ENCODE results near the gene ESF1.
"Not testable (repeated sequence)": the region's sequence is repeated elsewhere in the genome, so short reads cannot be mapped to it uniquely, and the experiment has no call there.

Gene ESF1

DNA sequence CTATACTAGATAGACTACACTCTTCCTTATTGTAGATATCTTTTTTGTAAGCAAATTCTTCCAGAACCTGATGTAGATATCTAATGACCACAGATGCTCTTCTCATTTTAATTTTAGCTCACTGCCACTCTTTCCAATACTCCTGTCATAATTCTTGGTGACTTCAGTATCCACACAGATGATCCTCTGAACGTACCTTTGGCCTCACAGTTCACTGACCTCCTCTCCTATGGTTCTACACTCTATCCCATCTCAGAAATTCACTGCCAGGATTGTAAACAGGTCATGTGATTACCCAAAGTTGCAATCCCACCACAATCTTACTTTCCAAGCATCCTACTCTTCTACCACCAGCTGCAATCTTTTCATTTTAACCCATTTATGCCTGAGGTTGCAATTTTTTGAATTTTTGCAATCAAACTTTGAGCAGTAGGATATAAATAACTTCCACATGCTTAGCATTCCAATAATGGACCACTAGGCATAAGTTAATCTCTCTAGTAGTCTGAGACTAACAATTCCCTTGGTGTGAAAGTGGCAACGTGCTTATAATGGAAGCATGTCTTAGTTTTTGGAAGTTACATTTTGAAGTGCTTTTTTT is 31.2 kb downstream of the ESF1 start:
- FAIRE-seq (no peak), DNase-seq (ENCODE audit: insufficient read length, low spot score) (no peak)
- TF ChIP-seq POLR2A (IDR thresholded peaks at IDR 0.05; ENCODE audit: low read depth, low read length) (no peak), TAF1 (IDR thresholded peaks at IDR 0.05; ENCODE audit: low read depth, low read length) (no peak), PAX5 (IDR thresholded peaks at IDR 0.05; ENCODE audit: insufficient read depth, low read length, severe bottlenecking) (no peak), POLR2AphosphoS5 (IDR thresholded peaks at IDR 0.05; ENCODE audit: low read depth, low read length) (no peak), SPI1 (IDR thresholded peaks at IDR 0.05; ENCODE audit: low read depth, low read length) (no peak), POU2F2 (IDR thresholded peaks at IDR 0.05; ENCODE audit: low read depth, low read length) (no peak)

GRCh38 chr20:13749811-13750210 is 34.9 kb downstream of the ESF1 start:
- FAIRE-seq (no peak), DNase-seq (ENCODE audit: insufficient read length, low spot score) (no peak)
- TF ChIP-seq POLR2AphosphoS5 (IDR thresholded peaks at IDR 0.05; ENCODE audit: low read depth, low read length) = no peak
- no peak for TF ChIP-seq SPI1 (IDR thresholded peaks at IDR 0.05; ENCODE audit: low read depth, low read length)
- no peak for TF ChIP-seq TAF1 (IDR thresholded peaks at IDR 0.05; ENCODE audit: low read depth, low read length)
- no peak for TF ChIP-seq POLR2A (IDR thresholded peaks at IDR 0.05; ENCODE audit: low read depth, low read length)
- no peak for TF ChIP-seq PAX5 (IDR thresholded peaks at IDR 0.05; ENCODE audit: insufficient read depth, low read length, severe bottlenecking)
- no peak for TF ChIP-seq POU2F2 (IDR thresholded peaks at IDR 0.05; ENCODE audit: low read depth, low read length)

GRCh38 chr20:13745784-13746183 is 38.9 kb downstream of the ESF1 start:
- no peak for FAIRE-seq
- TF ChIP-seq POU2F2 (IDR thresholded peaks at IDR 0.05; ENCODE audit: low read depth, low read length) = no peak
- no peak for TF ChIP-seq SPI1 (IDR thresholded peaks at IDR 0.05; ENCODE audit: low read depth, low read length)
- no peak for TF ChIP-seq POLR2AphosphoS5 (IDR thresholded peaks at IDR 0.05; ENCODE audit: low read depth, low read length)
- no peak for TF ChIP-seq POLR2A (IDR thresholded peaks at IDR 0.05; ENCODE audit: low read depth, low read length)
- no peak for TF ChIP-seq TAF1 (IDR thresholded peaks at IDR 0.05; ENCODE audit: low read depth, low read length)
- no peak for TF ChIP-seq PAX5 (IDR thresholded peaks at IDR 0.05; ENCODE audit: insufficient read depth, low read length, severe bottlenecking)
- DNase-seq (ENCODE audit: insufficient read length, low spot score) = no peak

DNA sequence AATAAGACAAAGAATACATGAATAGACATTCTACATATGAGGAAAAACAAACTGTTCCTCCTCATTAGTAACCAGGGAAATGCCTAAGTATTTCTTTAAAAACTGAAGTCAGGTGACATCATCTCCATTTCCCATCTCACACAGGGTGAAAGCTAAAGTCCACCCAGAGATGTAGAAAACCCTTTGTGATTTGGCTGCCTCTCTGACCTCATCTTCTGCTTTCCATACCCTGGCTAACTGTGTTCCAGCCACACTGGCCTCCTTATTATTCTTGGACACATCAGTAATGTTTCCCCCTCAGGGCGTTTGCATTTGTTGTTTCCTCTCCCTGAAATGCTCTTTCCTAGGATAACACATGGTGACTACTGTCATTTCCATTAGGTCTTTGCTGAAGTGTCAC is 40.4 kb downstream of the ESF1 start:
- FAIRE-seq = no peak

DNA sequence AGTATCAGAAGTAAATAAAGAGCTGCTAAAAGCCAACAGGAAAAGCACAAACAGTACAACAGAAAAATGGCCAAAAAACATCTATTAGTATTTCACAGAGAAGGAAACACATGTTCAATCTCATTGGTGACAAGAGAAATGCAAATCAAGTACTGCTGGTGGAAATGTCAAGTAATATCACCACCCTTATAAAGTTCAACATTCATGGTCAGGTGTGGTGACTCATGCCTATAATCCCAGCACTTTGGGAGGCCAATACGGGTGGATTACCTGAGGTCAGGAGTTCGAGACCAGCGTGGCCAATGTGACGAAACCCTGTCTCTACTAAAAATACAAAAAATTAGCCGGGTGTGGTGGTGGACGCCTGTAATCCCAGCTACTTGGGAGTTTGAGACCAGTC is 42.8 kb downstream of the ESF1 start:
- DNase-seq (ENCODE audit: insufficient read length, low spot score) = no peak
- TF ChIP-seq SPI1 (IDR thresholded peaks at IDR 0.05; ENCODE audit: low read depth, low read length) (no peak), PAX5 (IDR thresholded peaks at IDR 0.05; ENCODE audit: insufficient read depth, low read length, severe bottlenecking) (no peak), TAF1 (IDR thresholded peaks at IDR 0.05; ENCODE audit: low read depth, low read length) (no peak), POU2F2 (IDR thresholded peaks at IDR 0.05; ENCODE audit: low read depth, low read length) (no peak), POLR2AphosphoS5 (IDR thresholded peaks at IDR 0.05; ENCODE audit: low read depth, low read length) (no peak), POLR2A (IDR thresholded peaks at IDR 0.05; ENCODE audit: low read depth, low read length) (no peak)
- peak; percentile 38 for FAIRE-seq

More for the DNA sequence above, 40.4 kb downstream of the ESF1 start:
- DNase-seq (ENCODE audit: insufficient read length, low spot score) = no peak
- TF ChIP-seq PAX5 (IDR thresholded peaks at IDR 0.05; ENCODE audit: insufficient read depth, low read length, severe bottlenecking) (no peak), POLR2AphosphoS5 (IDR thresholded peaks at IDR 0.05; ENCODE audit: low read depth, low read length) (no peak), POLR2A (IDR thresholded peaks at IDR 0.05; ENCODE audit: low read depth, low read length) (no peak), TAF1 (IDR thresholded peaks at IDR 0.05; ENCODE audit: low read depth, low read length) (no peak), POU2F2 (IDR thresholded peaks at IDR 0.05; ENCODE audit: low read depth, low read length) (no peak)

DNA sequence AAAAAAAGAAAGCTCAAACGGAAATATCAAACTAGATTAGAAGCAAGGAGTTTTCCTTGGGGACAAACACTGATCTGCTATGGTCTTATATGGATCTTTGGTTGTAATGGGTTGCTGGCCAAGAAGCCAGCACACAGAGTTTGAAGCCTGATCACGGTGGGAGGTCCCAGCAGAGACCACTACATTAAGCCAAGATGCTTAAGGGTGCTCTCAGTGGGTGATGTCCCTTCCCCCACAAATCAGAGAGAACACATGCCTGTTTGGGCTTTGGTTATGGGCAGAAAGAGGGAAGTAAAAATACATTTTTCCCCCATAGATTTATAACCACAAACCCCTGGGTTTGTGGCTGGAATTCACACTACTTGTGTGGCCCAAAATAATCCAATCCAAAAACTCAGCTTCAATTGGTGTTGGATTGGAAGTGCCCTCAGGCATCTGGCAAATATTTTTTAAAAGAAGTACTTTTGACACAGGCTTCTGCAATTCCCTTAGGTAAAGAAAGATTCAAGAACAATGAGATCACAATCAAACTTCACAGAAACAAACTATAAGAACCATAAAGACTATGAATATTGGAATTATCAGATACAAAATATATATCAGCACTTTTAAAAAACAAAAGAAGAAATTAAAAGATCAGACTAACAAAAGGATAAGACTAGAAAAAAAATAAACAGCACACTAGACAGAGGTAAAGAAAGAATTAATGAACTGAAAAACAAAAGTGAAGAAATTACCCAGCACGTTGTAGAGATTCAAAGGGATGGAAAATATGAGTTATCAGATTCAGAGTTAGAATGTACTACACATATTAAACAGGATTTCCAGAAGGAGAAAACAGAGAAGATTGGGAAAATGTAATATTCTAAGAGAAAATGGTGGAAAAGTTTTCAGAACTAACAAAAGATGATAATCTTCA is 44.7 kb downstream of the ESF1 start:
- no peak for DNase-seq (ENCODE audit: insufficient read length, low spot score)
- TF ChIP-seq PAX5 (IDR thresholded peaks at IDR 0.05; ENCODE audit: insufficient read depth, low read length, severe bottlenecking) (no peak), POLR2A (IDR thresholded peaks at IDR 0.05; ENCODE audit: low read depth, low read length) (no peak), TAF1 (IDR thresholded peaks at IDR 0.05; ENCODE audit: low read depth, low read length) (no peak), SPI1 (IDR thresholded peaks at IDR 0.05; ENCODE audit: low read depth, low read length) (no peak), POLR2AphosphoS5 (IDR thresholded peaks at IDR 0.05; ENCODE audit: low read depth, low read length) (no peak)
- no peak for FAIRE-seq

DNA sequence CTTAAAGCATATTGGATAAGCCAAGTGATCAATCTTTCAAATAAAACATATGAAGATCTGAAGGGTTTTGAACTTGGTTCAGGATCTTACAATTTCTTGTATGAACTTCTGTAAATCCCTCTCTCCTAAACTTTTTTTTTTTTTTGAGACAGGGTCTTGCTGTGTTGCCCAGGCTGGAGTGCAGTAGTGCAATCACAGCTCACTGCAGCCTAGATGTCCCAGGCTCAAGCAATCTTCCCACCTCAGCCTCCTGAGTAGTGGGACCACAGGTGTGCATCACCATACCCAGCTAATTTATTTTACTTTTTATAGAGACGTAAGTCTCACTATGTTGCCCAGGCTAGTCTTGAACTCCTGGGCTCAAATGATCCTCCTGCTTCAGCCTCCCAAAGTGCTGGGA is 46.5 kb downstream of the ESF1 start:
- DNase-seq (ENCODE audit: insufficient read length, low spot score); FAIRE-seq: not testable (repeated sequence)

DNA sequence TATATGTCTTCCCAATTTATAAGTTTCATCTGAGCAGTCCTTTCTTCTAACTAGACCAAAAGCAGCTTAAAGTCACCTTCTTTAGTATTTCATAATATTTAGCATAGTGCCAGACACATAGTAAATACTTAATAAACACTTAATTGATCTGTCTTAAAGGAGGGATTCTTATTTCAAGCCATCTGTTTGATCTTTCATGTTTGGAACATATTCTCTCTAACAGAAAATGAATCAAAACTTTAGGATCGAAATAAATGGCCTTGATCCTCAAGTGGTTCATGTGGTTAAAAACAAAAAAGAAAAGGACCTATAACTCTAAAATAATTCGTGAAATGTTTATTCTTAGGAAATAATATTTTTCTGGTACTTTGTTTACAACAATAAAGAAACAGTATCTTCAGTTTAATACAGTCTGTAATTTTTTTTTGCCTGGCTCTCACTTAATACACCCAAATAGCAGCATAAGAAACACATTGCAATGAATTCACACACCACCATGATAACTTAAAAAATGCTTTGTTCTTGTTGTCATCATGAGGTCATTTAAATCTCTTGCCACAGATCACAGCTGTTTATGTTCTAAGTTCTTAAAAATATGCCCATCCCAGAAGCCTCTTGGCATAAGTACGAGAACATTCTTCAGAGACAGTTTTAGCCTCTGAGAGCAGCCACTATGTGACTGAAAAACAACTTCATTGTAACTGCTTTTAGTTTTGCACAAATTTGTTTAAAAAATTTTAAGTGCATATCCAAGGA is 48.1 kb downstream of the ESF1 start:
- FAIRE-seq (peak; percentile 20), DNase-seq (ENCODE audit: insufficient read length, low spot score) (no peak)
- TF ChIP-seq POLR2A (IDR thresholded peaks at IDR 0.05; ENCODE audit: low read depth, low read length) (no peak), POU2F2 (IDR thresholded peaks at IDR 0.05; ENCODE audit: low read depth, low read length) (no peak), PAX5 (IDR thresholded peaks at IDR 0.05; ENCODE audit: insufficient read depth, low read length, severe bottlenecking) (no peak), POLR2AphosphoS5 (IDR thresholded peaks at IDR 0.05; ENCODE audit: low read depth, low read length) (no peak), SPI1 (IDR thresholded peaks at IDR 0.05; ENCODE audit: low read depth, low read length) (no peak), TAF1 (IDR thresholded peaks at IDR 0.05; ENCODE audit: low read depth, low read length) (no peak)

- no peak for TF ChIP-seq POU2F2 (IDR thresholded peaks at IDR 0.05; ENCODE audit: low read depth, low read length)
- TF ChIP-seq TAF1 (IDR thresholded peaks at IDR 0.05; ENCODE audit: low read depth, low read length) = no peak
- no peak for TF ChIP-seq SPI1 (IDR thresholded peaks at IDR 0.05; ENCODE audit: low read depth, low read length)
- DNase-seq (ENCODE audit: insufficient read length, low spot score) (no peak), FAIRE-seq (no peak)
These were observed 48.9 kb downstream of the ESF1 start for GRCh38 chr20:13735826-13736225.
